Right ventricle myocardium inferior (tissue), 1 donor: Measurements from ENCODE around the gene KCNQ4. TPM values are rescaled to one million over a fixed set of nuclear protein-coding genes. Genes with fewer than 3 reads are reported as not detected.

Source experiments
- ATAC-seq: fragments of 200-7000 bp; cut with Tn5 transposase; one replicate; pipeline ENCODE4 v1.9.1; 2020; ENCODE audit warnings: mild to moderate bottlenecking, moderate library complexity
- DNase-seq: peaks from one replicate; pipeline ENCODE4 v3.0.0; 2021; ENCODE audit errors: missing footprints
- intact Hi-C: fragments of 100-400 bp; cut with DNase I; formaldehyde crosslinking; loops from one replicate; pipeline ENCODE4 v1.11.0; 2022
- total RNA-seq: library from RNA; stranded (reverse); fragmentation: NEBNext Ultra II Directional; extraction: Animal tissue kit (Norgen Biotek cat#: 25700); gene quantifications from one replicate; pipeline ENCODE4 v1.2.1, GENCODE V29; 2021
- donor health status: DM: no; HTN: yes; CAD: no; lungs with severe emphysema.

The KCNQ4 gene
- total RNA-seq, 1 donor from 2014 or later: 2.8 TPM

DNA sequence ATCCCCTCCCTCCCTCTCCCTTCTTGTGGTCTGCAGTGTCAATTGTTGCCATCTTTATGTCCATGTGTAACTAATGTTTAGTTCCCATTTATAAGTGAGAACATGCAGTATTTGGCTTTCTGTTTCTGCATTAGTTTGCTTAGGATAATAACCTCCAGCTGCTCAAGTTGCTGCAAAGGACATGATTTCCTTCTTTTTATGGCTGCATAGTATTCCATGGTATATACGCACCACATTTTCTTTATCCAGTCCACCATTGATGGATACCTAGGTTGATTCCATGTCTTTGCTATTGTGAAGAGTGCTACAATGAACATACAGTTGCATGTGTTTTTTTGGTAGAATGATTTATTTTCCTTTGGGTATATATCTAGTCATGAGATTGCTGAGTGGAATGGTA lies 62.3 kb downstream of the KCNQ4 start:
- no peak for ATAC-seq
- intact Hi-C loops: no loop called here

GRCh38 chr1:40847023-40847745 lies 63.6 kb downstream of the KCNQ4 start:
- intact Hi-C loops: no loop called here
- ATAC-seq (no peak), DNase-seq (no peak)

More for the DNA sequence above, 62.3 kb downstream of the KCNQ4 start:
- no peak for DNase-seq

- intact Hi-C loops: loop anchor here (1.0 to 2.0 kb wide), 2 partner anchors 104 to 236 kb away; no protein-coding TSS in a partner anchor
- peak; percentile 87 for ATAC-seq
- DNase-seq: no peak
Measured at GRCh38 chr1:40848530-40849189, 65.1 kb downstream of the KCNQ4 start.

DNA sequence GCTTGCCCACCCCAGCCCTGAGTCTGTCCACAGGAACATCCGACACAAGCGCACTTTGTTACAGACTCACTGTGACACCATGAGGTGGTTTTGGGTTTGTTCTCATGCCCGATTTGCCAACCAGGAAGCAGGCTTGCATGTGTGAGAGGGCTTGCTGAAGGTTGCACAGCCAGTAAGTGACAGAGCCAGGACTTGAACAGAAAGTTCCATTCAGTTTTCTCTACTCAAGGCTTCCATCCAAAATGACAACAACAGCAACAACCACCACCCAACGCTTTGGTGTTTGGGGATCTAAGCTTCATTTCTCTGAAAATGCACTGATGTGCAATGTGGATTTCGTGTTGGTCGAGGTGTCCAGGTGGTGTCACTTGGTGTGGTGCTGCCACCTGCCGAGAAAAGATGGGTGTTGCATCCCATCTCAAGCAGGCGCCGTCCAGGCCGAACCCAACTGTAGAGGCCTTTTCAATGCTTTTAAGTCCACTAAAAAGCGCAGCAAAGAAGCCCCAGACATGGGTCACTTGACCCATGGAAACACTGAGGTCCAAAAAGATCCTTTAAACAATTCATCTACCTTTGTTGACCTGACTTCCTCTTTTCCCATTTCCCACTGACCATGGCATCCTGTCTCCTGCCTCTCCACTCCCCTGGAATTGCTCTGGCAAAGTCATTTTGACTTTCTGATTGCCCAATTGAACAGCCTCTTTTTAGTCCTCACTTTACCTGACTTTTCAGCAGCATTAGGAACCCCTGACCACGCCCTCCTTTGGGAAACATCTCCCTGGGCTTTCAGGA lies 66.4 kb downstream of the KCNQ4 start:
- intact Hi-C loops: loop anchor here (1.0 to 2.0 kb wide), 2 partner anchors 76 to 237 kb away; no protein-coding TSS in a partner anchor
- DNase-seq (peak; percentile 86), ATAC-seq (peak; percentile 77)

DNA sequence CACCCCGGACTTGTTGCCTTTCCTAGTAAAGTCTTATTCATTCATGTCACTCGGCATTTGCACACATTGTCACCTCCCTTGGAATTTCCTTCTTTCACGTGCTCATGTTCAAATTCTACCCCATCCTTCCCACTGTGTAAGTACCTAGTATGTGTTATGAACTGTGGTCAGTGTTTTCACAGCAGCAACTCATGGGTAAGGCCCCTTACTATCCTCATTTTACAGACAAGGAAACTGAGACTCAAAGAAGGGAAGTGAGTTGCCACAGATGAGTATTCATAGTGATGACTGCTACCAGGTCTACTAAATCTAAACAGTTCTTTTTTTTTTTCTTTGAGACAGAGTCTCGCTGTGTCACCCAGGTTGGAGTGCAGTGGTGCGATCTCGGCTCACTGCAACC lies 68.1 kb downstream of the KCNQ4 start:
- intact Hi-C loops: no loop called here
- ATAC-seq (no peak), DNase-seq (no peak)

DNA sequence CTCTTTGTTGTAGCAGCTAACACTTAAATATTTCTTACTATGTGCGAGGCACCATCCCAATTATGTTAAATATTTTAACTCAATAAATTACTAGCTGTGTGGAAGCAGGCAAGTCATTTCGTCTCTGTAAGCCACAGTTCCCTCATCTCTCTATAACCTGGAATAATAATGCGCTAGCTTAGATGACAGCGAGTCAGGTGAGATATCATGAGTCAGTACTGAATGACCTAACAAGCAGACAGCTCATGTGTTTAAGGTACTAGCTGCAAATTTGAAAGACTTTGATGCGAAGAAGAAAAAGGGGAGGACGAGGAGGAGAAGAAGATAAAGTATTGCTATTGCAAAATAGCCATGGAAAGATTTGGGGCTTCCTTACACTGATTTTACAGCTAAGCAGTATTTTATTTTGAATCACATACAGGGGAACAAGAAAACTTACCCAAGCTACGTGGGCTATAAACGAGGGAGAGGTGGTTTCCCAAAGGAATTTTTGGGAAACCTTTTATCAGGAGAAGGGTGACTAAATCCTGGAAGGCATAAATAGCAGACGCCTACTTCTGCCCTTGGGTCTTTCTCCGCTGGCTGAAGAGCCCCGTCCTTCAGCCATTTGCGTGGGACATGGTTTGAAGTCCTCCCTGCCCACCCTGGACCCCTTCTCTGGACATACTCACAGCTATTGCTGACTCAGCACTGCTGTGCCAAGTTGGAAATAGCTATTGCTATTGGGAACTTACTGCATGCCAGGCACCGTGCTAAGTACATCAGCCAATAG lies 69.7 kb downstream of the KCNQ4 start:
- DNase-seq (no peak), ATAC-seq (no peak)
- intact Hi-C loops: no loop called here

- intact Hi-C loops: no loop called here
- ATAC-seq (no peak), DNase-seq (no peak)
Measured at GRCh38 chr1:40853885-40854170, 70.2 kb downstream of the KCNQ4 start.

DNA sequence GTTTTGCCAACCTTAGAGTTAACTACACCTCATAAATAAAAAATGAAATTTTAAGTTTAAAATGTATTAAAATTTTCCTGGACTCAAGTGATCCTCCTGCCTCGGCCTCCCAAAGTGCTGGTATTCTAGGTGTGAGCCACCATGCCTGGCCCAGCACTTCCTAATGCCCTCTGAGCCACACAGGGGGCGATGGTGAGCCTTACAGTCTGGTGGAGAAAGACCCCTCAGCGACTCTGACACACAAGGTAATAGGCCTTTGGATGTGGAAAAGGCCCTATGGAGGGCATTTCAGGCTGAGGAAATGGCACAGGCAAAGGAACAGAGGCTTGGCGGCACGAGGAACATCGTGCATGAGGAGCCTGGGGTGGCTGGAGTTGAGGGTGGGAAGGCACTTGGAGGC lies 71.9 kb downstream of the KCNQ4 start:
- no peak for ATAC-seq
- no peak for DNase-seq
- intact Hi-C loops: no loop called here

DNA sequence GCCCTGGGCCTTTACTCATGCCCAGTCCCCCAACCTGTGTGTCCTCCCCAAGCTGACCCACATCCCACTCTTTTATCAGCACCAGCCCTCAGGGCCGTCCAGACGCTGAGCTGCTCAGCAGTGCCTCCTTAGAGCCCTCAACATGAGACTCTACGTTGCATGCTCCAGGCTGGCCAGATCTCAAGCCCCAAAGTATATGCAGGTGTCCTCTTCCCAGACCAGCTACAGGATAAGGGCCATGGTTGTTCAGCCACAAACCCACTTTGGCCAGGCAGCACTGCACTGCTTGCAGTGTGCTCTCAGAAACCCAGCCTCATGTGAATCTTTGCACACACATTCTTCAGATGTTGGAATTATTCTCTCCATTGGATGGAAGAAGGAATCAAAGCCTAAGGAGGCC lies 72.5 kb downstream of the KCNQ4 start:
- no peak for DNase-seq
- ATAC-seq: no peak
- intact Hi-C loops: no loop called here

GRCh38 chr1:40856656-40857302 lies 73.2 kb downstream of the KCNQ4 start:
- ATAC-seq (no peak), DNase-seq (no peak)
- intact Hi-C loops: no loop called here

DNA sequence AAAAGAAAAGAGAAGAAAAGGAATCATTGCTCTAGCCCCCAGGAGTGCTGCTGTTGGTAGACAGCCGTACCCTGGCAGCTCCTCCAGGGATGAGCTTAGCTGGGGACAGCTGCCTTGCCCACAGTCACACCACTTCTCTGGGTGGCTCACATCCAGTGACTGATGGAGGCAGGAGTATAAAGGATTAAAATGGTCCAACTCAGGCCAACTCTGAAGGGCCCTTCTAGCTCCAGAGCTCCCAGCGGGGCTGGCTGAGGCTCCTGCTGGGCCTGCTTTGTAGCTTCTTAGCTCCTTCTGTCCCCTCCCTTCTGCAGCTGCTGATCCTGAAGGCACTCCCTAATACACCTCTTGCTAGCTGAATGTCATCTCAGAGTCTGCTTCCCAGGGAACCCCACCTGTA lies 74.2 kb downstream of the KCNQ4 start:
- ATAC-seq (no peak), DNase-seq (no peak)
- intact Hi-C loops: no loop called here

GRCh38 chr1:40858856-40859416 lies 75.3 kb downstream of the KCNQ4 start:
- DNase-seq: no peak
- no peak for ATAC-seq
- intact Hi-C loops: no loop called here

GRCh38 chr1:40860706-40861223 lies 77.2 kb downstream of the KCNQ4 start:
- intact Hi-C loops: loop anchor here (5.0 kb wide), 1 partner anchor 72 kb away; no protein-coding TSS in a partner anchor
- ATAC-seq (peak; percentile 12), DNase-seq (no peak)

DNA sequence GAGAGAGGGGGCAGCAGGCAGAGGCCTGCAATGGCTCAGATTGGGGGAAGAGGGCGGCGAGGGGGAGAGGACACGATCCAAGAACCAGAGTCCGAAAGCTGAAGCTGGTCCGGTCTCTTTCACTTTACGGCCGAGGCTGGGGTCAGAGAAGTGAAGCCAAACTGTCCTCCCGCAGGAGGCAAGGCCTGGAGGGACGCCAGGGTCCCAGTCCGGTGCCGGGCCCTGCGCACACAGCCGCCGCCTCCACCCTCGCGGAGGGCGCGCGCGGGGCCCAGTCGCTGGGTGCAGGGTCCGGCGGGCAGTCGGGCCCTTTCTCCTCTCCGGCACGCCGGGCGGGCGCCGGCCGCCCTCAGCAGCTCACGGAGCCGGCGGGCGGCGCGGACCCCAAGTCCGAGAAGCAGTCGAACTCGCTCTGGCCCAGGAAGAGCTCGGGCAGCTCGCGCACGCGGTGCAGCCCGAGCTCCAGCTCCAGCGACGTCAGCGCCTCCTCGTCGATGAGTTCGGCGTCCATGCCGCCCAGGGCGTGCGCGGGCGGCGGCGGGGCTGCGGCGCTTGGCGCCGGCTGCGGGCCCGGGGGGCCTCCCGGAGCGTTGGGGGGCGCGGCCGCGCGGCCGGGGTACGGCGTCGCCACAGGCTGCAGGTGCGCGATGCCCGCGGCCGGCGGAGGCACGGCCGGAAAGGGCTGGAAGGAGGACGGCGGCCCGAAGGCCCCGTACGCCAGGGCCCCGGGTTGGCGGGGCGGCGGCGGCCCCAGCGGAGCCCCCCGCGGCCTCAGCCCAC lies 77.8 kb downstream of the KCNQ4 start:
- peak; percentile 11 for ATAC-seq
- DNase-seq: peak; percentile 76
- intact Hi-C loops: loop anchor here (5.0 kb wide), 1 partner anchor 71 kb away; no protein-coding TSS in a partner anchor

- ATAC-seq (peak; percentile 95), DNase-seq (peak; percentile 98)
- intact Hi-C loops: loop anchor here (5.0 kb wide), 1 partner anchor 70 kb away; no protein-coding TSS in a partner anchor
Measured at GRCh38 chr1:40862008-40862863, 78.6 kb downstream of the KCNQ4 start, which contains the start of gene CITED4. TSS of gene CITED4 (minus strand) at chr1:40862363. CDS start at chr1:40862127, 236 bp downstream.

DNA sequence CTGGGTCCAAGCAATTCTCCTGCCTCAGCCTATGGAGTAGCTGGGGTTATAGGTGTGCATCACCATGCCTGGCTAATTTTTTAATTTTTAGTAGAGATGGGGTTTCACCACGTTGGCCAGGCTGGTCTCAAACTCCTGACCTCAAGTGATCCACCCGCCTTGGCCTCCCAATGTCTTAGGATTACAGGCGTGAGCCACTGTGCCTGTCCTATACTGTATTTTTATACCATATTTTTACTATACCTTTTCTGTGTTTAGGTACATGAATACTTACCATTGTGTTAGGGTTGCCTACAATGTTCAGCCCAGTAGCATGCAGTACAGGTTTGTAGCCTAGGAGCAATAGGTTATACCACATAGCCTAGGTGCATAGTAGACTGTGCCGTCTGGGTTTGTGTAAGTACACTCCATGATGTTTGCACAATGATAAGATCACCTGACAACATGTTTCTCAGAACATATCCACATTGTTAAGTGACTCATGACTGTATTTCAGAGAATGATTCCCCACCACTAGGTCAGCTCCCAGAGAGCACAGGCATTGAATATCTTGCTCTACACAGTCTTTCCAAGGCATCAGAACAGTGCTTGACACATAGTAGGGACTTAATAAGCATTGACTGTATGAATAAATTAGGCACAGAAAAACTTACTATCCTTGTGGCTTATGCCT lies 84.6 kb downstream of the KCNQ4 start:
- DNase-seq (no peak), ATAC-seq (no peak)
- intact Hi-C loops: no loop called here
